Right hindlimb (tissue), 1 donor: ENCODE results near the gene MRTFA.

Experiments
- DNase-seq: peaks from one replicate; pipeline ENCODE4 v3.0.0-alpha.2; 2018

Gene MRTFA

GRCh38 chr22:40484906-40485669 lies 151.4 kb downstream of the MRTFA start:
- DNase-seq = peak; percentile 45

DNA sequence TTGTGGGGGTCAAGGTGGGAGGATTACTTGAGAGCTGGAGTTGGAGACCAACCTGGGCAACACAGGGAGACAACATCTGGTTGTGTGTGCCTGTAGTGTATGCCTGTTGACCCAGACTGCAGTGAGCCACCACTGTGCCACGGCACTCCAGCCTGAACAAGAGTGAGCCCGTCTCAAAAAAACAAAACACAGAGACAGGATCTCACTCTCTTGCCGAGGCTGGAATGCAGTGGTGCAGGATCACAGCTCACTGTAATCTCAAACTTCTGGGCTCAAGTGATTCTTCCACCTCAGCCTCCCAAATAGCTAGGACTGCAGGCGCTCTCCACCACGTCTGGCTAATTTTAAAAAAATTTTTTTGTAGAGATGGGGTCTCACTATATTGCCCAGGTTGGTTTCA lies 153.6 kb downstream of the MRTFA start:
- DNase-seq = no peak

- no peak for DNase-seq
Observed at GRCh38 chr22:40482391-40482790, 154.1 kb downstream of the MRTFA start.

- no peak for DNase-seq
Observed at GRCh38 chr22:40480996-40481395, 155.5 kb downstream of the MRTFA start.

- no peak for DNase-seq
Observed at GRCh38 chr22:40479887-40480538, 156.5 kb downstream of the MRTFA start.

DNA sequence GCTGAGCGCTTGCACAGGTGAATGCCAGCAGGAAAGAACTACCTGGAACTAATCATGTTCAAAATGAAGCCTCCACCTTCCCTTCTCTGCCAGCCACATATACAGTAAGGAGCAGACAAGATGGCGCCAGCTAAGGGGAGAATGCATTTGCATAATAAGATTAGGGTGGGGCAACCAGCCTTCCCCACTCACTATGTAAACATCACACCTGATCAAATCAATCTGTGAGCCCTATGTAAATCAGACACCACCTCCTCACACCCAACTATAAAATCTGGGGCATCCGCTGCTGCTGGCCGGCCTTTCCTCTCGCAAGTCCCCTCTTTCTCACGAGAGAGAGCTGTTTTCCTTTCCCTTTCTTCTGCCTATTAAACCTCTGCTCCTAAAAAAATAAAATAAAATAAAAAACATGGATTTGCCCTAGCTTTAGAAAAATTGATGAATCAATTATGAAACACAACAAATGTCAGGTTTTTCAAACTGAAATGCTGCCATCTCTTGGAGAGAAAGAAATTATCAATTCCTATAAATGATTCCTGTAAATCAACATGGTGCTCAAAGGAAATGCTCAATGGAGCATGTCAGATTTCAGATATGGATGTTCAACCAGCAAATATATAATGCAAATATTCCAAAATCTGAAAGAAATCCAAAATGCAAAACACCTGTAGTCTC lies 157.3 kb downstream of the MRTFA start:
- DNase-seq = no peak

DNA sequence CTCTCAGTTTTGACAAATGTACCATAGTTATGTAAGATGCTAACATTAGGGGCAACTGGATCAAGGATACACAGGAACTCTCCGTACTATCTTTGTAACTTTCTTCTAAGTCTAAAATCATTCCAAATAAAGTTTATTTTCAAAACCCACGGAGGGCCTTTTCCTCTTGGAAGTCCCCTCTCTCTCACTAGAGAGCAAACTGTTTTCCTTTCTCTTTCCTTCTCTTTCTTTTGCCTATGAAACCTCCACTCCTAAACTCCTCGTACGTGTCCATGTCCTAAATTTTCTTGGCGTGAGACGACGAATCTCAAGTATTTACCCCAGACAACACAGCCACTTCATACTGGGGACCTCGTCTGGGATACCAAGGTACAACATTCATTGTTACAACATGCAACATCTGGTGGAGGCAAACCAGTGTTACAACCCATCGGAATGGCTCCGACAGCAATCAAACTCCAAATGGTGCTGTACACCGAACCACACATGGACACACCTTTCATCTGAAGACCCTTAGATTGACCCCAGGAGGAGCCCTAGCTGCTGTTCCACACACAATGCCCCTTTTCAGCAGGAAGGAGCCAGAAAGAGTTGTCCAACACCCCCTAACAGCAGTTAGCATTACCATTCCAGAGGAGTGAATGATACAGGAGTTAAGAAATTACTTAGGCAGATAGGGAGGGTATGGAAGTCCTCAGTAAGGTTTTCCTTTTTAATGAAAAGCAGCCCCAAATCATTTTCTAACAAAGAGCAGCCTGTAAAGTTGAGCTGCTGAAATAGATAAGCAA lies 158.0 kb downstream of the MRTFA start:
- DNase-seq = no peak

DNA sequence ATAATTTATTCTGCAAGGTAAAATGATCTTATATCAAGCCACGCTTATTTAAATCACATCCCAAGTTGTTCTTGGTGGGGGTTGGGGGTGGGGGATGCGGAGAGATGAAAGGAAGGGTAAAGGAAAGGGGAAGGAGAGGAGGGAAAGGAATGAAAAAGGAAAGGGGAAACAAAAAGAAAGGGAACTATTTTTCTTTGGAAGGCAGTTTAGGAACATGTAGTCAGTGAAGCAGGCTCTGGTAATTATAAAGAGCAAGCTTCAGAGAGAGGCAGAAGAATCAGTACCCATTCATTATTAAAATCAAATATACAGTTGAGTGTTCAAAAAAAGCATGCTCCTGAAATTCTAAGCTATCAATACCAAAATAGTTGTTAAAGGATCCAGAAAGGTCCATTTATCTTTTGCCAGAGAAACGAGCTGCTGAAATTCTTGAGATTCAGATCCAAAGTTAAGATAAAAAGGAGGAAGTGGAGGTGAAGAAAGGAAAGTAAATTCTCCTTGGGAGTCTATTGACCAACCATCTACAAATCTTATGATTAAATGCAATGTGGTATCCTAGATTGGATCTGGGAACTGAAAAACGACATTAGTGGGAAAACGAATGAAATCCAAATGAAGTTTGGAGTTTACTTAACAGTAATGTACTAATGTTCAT lies 158.7 kb downstream of the MRTFA start:
- no peak for DNase-seq

DNA sequence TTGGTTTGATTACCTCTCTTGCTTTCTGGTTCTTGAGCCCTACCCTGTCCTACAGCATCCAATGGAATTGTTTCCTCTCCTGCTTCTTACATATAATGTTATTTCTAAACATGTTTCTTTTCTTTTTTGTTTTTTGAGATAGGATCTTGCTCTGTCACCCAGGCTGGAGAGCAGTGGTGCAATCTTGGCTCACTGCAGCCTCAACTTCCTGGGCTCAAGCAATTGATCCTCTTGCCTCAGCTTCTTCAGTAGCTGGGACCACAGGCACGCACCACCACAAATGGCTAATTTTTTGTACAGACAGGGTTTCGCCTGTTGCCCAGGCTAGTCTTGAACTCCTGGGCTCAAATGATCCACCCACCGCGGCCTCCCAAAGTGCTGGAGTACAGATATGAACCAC lies 160.2 kb downstream of the MRTFA start:
- no peak for DNase-seq

GRCh38 chr22:40473703-40474102 lies 162.8 kb downstream of the MRTFA start:
- DNase-seq = no peak

DNA sequence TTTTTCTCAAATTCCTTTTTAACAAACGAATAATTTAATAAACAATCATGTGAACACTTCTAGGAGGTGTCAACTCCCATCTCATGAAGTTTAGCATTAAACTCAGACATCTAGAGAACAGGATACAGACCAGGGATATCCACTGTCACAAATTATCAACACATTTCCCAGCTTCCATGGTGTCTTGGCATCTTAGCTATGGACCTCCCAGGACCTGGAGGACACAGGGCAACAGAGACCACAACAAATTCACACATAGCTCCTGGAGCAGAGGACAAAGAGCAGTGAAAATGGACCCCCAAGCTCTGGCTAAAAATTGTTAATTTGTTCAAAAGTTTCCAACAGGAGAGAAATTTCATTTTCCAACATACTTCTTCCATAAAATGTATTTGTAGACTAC lies 163.9 kb downstream of the MRTFA start:
- no peak for DNase-seq

GRCh38 chr22:40472051-40472450 lies 164.5 kb downstream of the MRTFA start:
- DNase-seq = no peak

GRCh38 chr22:40469181-40469580 lies 167.3 kb downstream of the MRTFA start:
- DNase-seq = no peak

DNA sequence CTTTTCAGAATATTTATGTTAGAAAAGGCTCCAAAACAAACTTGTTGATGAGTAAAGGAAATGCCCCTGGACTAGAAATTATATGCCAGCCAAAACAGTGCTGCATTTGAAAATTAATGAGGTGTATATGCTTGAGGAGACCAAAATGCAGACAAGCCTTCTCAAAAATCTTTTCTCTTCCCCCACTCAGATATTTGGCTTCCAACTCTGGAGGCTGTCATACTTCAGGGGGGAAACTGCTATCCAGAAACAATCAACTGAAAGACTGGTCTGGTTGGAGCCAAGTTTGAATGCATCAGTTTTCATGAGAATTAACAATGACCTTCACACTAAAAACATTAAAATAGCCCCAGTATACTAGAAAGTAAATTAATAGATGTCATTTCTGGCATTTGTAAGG lies 167.9 kb downstream of the MRTFA start:
- DNase-seq = no peak

DNA sequence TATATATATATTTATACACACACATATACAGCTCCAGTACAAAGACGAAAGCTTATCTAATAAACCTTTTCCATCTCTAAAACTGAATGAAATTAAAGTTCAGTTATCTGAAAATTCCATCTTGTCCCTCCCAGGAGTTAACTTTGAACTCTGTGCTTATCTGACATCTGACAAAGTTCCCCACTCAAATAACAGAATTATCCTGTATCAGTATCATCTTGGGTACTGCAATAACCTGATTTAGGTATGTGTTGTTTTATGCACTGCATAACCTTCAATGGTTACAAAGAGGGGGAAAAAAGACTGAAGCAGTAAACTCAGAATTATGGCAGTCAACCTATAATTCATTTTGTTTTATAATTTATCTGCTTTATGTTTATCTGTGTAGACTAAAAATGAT lies 169.5 kb downstream of the MRTFA start:
- no peak for DNase-seq

GRCh38 chr22:40463683-40464082 lies 172.8 kb downstream of the MRTFA start:
- DNase-seq = no peak

GRCh38 chr22:40463017-40463631 lies 173.4 kb downstream of the MRTFA start:
- no peak for DNase-seq

- DNase-seq = no peak
Observed at GRCh38 chr22:40462195-40462984, 174.1 kb downstream of the MRTFA start.

DNA sequence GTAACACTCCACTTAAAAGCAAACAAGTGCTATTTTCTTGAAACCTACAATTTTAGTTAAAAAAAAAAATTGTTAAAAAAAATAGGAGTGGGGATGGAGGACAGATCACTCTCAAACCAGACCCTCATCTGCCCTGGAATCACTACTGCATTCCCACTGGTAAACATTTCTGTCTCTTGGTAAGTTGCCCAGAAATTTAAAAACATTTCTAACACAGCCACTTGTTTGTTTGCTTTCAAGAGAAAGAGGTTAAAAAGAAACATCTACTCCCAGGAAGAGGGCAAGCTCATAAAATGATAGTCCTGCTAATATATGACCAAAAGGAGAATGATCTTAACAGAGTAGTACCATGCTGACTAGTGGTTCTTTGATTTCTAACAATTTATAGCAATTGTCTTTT lies 182.8 kb downstream of the MRTFA start:
- DNase-seq = no peak

- no peak for DNase-seq
Observed at GRCh38 chr22:40452730-40453487, 183.6 kb downstream of the MRTFA start.

- DNase-seq = no peak
Observed at GRCh38 chr22:40451210-40451609, 185.3 kb downstream of the MRTFA start.
